ENCODE results near the gene GCN1. TPM values are rescaled to one million over a fixed set of nuclear protein-coding genes. Genes with fewer than 3 reads are reported as not detected.

GCN1 gene
- total RNA-seq, 1 experiment from 2014 or later = 117 TPM

DNA sequence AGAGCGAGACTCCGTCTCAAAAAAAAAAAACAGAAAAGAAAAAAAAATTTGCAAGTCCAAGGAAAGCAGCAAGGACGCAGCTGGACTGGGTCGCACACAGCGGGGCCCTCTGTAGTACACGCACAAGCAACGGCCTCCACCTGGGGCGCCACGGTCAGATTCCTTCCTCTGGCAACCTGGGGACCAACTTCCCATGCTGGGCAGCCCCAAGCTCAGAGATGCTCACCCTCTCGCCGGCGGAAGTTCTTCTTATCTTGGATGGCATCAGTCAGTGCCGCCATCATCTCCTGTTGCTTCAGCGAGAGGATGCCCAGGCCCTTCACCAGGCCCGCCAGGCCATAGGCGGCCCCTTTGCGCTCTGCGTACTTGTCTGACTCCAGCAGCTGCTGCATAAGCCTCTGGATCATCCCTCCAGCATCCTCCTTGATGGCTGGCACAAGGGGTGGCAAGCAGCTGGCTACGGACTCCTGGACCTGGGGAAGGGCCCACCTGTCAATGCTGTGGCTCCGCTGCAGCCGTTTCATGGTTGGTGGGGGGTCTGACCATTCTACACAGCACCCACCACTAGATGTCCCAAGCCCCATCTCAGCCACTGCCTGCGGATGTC lies 43.5 kb downstream of the GCN1 start:
- intact Hi-C loops (cut with micrococcal nuclease) = no loop called here
- no TSS peak for BruUV-seq (replicated peaks)

GRCh38 chr12:120148011-120148410 lies 46.5 kb downstream of the GCN1 start:
- Mint-ChIP-seq H3K4me3 (ENCODE audit: unreplicated experiment) (no peak overlapping the region), H3K27ac (ENCODE audit: low read depth, unreplicated experiment) (no peak overlapping the region), H3K9me3 (ENCODE audit: unreplicated experiment) (no peaks in the 10 kb centered on the region), H3K4me1 (ENCODE audit: insufficient read depth, unreplicated experiment) (no peaks in the 10 kb centered on the region), H3K27me3 (ENCODE audit: insufficient read depth, unreplicated experiment) (no peaks in the 10 kb centered on the region), H3K36me3 (ENCODE audit: insufficient read depth, unreplicated experiment) (peaks cover 93% of the 10 kb centered on the region)
- intact Hi-C loops (cut with micrococcal nuclease) = no loop called here
- CTCF ChIA-PET = interaction anchor here (0.6 to 1.4 kb wide), 4 partner anchors 22 to 354 kb away, joined by 3 to 6 read pairs (median 4); no protein-coding TSS in a partner anchor
- DNase-seq (ENCODE audit: unreplicated experiment) = no peak
- POLR2A ChIA-PET = interaction anchor here (0.9 to 1.1 kb wide), 2 partner anchors 30 to 53 kb away, joined by 3 to 4 read pairs; partner anchors contain the start of gene RPLP0
- no peak for TF ChIP-seq CTCF (IDR thresholded peaks at IDR 0.05; ENCODE audit: unreplicated experiment)
- BruUV-seq (replicated peaks) = no TSS peak

More for the DNA sequence above, 43.5 kb downstream of the GCN1 start:
- TF ChIP-seq CTCF (IDR thresholded peaks at IDR 0.05; ENCODE audit: unreplicated experiment) = no peak
- peaks cover 92% of the 10 kb centered on the region for H3K36me3 Mint-ChIP-seq (ENCODE audit: insufficient read depth, unreplicated experiment)
- no peak overlapping the region for H3K27ac Mint-ChIP-seq (ENCODE audit: low read depth, unreplicated experiment)
- no peak overlapping the region for H3K4me3 Mint-ChIP-seq (ENCODE audit: unreplicated experiment)
- ChIA-PET POLR2A (no interaction called here), CTCF (interaction anchor here (0.7 kb wide), 1 partner anchor 15 kb away, joined by 4 read pairs; no protein-coding TSS in a partner anchor)
- H3K27me3 Mint-ChIP-seq (ENCODE audit: insufficient read depth, unreplicated experiment) = no peaks in the 10 kb centered on the region
- DNase-seq (ENCODE audit: unreplicated experiment) = no peak
- H3K9me3 Mint-ChIP-seq (ENCODE audit: unreplicated experiment) = no peaks in the 10 kb centered on the region
- no peaks in the 10 kb centered on the region for H3K4me1 Mint-ChIP-seq (ENCODE audit: insufficient read depth, unreplicated experiment)

- Mint-ChIP-seq H3K4me1 (ENCODE audit: insufficient read depth, unreplicated experiment) (no peaks in the 10 kb centered on the region), H3K27me3 (ENCODE audit: insufficient read depth, unreplicated experiment) (no peaks in the 10 kb centered on the region), H3K36me3 (ENCODE audit: insufficient read depth, unreplicated experiment) (peaks cover 98% of the 10 kb centered on the region), H3K27ac (ENCODE audit: low read depth, unreplicated experiment) (no peak overlapping the region), H3K4me3 (ENCODE audit: unreplicated experiment) (no peak overlapping the region), H3K9me3 (ENCODE audit: unreplicated experiment) (no peaks in the 10 kb centered on the region)
- TF ChIP-seq CTCF (IDR thresholded peaks at IDR 0.05; ENCODE audit: unreplicated experiment) = no peak
- intact Hi-C loops (cut with micrococcal nuclease) = no loop called here
- CTCF ChIA-PET = no interaction called here
- POLR2A ChIA-PET = no interaction called here
- no peak for DNase-seq (ENCODE audit: unreplicated experiment)
- no TSS peak for BruUV-seq (replicated peaks)
These were observed 49.4 kb downstream of the GCN1 start for GRCh38 chr12:120145164-120145563.

DNA sequence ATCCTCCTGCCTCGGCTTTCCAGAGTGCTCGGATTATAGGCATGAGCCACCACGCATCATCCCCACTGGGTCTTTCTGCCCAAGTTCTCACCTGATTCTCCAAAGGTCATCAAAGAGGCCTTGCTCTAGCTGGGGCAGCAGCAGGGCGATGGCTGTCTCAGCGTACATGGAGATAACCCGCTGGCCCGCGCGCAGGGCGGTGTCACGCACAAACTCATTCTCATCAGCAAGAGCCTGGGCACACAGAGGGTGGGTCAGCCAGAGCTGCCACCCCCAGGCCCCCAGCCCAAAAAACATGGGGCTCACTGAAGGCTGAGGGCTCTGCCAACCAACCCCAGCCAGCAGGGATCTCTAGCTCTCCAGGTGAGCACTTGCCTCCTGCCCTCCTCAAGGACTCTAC lies 50.3 kb downstream of the GCN1 start:
- peaks cover 98% of the 10 kb centered on the region for H3K36me3 Mint-ChIP-seq (ENCODE audit: insufficient read depth, unreplicated experiment)
- no peak for DNase-seq (ENCODE audit: unreplicated experiment)
- no peak overlapping the region for H3K4me3 Mint-ChIP-seq (ENCODE audit: unreplicated experiment)
- CTCF ChIA-PET = interaction anchor here (0.6 kb wide), 1 partner anchor 28 kb away, joined by 3 read pairs; no protein-coding TSS in a partner anchor
- no TSS peak for BruUV-seq (replicated peaks)
- H3K27ac Mint-ChIP-seq (ENCODE audit: low read depth, unreplicated experiment) = peak overlapping the region; percentile 35
- TF ChIP-seq CTCF (IDR thresholded peaks at IDR 0.05; ENCODE audit: unreplicated experiment) = no peak
- H3K27me3 Mint-ChIP-seq (ENCODE audit: insufficient read depth, unreplicated experiment) = no peaks in the 10 kb centered on the region
- intact Hi-C loops (cut with micrococcal nuclease) = no loop called here
- POLR2A ChIA-PET = no interaction called here
- no peaks in the 10 kb centered on the region for H3K4me1 Mint-ChIP-seq (ENCODE audit: insufficient read depth, unreplicated experiment)
- H3K9me3 Mint-ChIP-seq (ENCODE audit: unreplicated experiment) = no peaks in the 10 kb centered on the region
